Erythroblast (primary cell): ENCODE results near the gene ARMC12.

Source experiments
- GATA1 ChIP-seq: IDR thresholded peaks from 2 replicates; pipeline ENCODE4 v1.6.1; 2011; ENCODE audit warnings: low read depth, mild to moderate bottlenecking, control low read depth, low read length, moderate library complexity
- POLR2A ChIP-seq: IDR thresholded peaks from 2 replicates; pipeline ENCODE4 v1.6.1; 2011; ENCODE audit warnings: mild to moderate bottlenecking, low read length

GRCh38 chr6:35718375-35718736 lies 18.5 kb upstream of the ARMC12 start:
- TF ChIP-seq POLR2A (no peak), GATA1 (no peak)
